SU-DHL-6 (cell line): ENCODE results near the gene ZMPSTE24.

Experiments
- EZH2phosphoT487 ChIP-seq: fragments of 200-600 bp; sonication (generic), shearing (Covaris generic); conservative IDR thresholded peaks from 2 replicates; pipeline ENCODE4 v1.6.1; 2018; ENCODE audit warnings: mild to moderate bottlenecking, antibody characterized with exemption, low read length, moderate library complexity, mixed read lengths
- TF ChIP-seq, protein P1 (sequence below): fragments of 200-600 bp; sonication (generic); IDR thresholded peaks from one replicate; pipeline ENCODE4 v1.5.1; 2017; ENCODE audit warnings: antibody characterized with exemption, mild to moderate bottlenecking, low read length, moderate library complexity; ENCODE audit not compliant: insufficient read depth, poor library complexity, severe bottlenecking

DNA sequence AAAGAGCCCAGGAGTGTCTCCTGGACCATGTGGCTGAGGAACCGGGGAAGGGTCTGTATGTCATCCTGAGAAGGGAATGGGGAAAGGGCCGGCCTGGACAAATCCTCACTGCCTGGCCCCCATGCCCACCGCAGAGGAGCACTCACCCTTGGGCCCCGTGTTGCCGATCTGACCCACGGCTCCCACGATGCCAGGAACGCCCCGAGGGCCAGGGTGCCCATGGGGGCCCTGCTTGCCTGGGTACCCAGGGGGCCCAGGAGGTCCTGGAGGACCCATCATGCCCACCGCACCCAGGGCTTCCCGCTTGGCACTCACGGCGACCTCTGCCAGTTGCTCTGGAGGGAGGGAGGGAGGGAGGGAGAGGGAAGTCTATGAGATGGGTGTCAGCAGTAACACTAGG is 44.4 kb downstream of the ZMPSTE24 start:
- TF ChIP-seq, protein P1, sequence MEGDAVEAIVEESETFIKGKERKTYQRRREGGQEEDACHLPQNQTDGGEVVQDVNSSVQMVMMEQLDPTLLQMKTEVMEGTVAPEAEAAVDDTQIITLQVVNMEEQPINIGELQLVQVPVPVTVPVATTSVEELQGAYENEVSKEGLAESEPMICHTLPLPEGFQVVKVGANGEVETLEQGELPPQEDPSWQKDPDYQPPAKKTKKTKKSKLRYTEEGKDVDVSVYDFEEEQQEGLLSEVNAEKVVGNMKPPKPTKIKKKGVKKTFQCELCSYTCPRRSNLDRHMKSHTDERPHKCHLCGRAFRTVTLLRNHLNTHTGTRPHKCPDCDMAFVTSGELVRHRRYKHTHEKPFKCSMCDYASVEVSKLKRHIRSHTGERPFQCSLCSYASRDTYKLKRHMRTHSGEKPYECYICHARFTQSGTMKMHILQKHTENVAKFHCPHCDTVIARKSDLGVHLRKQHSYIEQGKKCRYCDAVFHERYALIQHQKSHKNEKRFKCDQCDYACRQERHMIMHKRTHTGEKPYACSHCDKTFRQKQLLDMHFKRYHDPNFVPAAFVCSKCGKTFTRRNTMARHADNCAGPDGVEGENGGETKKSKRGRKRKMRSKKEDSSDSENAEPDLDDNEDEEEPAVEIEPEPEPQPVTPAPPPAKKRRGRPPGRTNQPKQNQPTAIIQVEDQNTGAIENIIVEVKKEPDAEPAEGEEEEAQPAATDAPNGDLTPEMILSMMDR, result no peak
- no peak for TF ChIP-seq EZH2phosphoT487
